IMR-90 (cell line): ENCODE results near the gene NCK1.
A peak's percentile ranks its signal among the peaks of the same experiment; 100 is the strongest.

Experiments
- CTCF ChIP-seq: conservative IDR thresholded peaks from 2 replicates; pipeline ENCODE4 v1.5.1; 2012; ENCODE audit warnings: mild to moderate bottlenecking, low read depth, low read length, improper control_type of control experiment
- FOS ChIP-seq: fragments of 150-350 bp; IDR thresholded peaks from 2 replicates; pipeline ENCODE4 v1.6.1; 2016; ENCODE audit warnings: low read depth, low read length
- POLR2A ChIP-seq: IDR thresholded peaks from 2 replicates; pipeline ENCODE4 v1.6.1; 2012; ENCODE audit warnings: mild to moderate bottlenecking, low read depth, low read length

GRCh38 chr3:136893848-136894443 is 31.9 kb downstream of the NCK1 start:
- TF ChIP-seq POLR2A (no peak), CTCF (no peak), FOS (peak; percentile 75)
